NT2/D1 (cell line): ENCODE data around the gene ARHGEF40.

Experiments
- DNase-seq: peaks from one replicate; pipeline ENCODE4 v3.0.0-alpha.2; 2011; ENCODE audit warnings: low read depth, low spot score
- H3K27me3 ChIP-seq: 2 replicates; pipeline ENCODE4 v1.6.0; 2011; ENCODE audit warnings: mild to moderate bottlenecking; ENCODE audit not compliant: insufficient read length, insufficient read depth
- H3K36me3 ChIP-seq: 2 replicates; pipeline ENCODE4 v1.6.1; 2011; ENCODE audit warnings: mild to moderate bottlenecking, low read length, mixed read lengths; ENCODE audit not compliant: insufficient read depth, insufficient read length
- H3K4me1 ChIP-seq: 2 replicates; pipeline ENCODE4 v1.5.1; 2011; ENCODE audit not compliant: insufficient read depth, insufficient read length
- H3K4me3 ChIP-seq: 2 replicates; pipeline ENCODE4 v1.5.1; 2011; ENCODE audit warnings: low read depth; ENCODE audit not compliant: insufficient read length
- H3K9ac ChIP-seq: 2 replicates; pipeline ENCODE4 v1.6.0; 2011; ENCODE audit warnings: low read depth; ENCODE audit not compliant: insufficient read length
- H3K9me3 ChIP-seq: 2 replicates; pipeline ENCODE4 v1.5.1; 2011; ENCODE audit warnings: mild to moderate bottlenecking, low read length; ENCODE audit not compliant: insufficient read depth
- SUZ12 ChIP-seq: IDR thresholded peaks from 2 replicates; pipeline ENCODE4 v1.6.1; 2011; ENCODE audit not compliant: insufficient read length, insufficient read depth; ENCODE audit errors: extremely low read depth
- YY1 ChIP-seq: IDR thresholded peaks from 2 replicates; pipeline ENCODE4 v1.6.1; 2011; ENCODE audit not compliant: insufficient read length, insufficient read depth
- ZNF274 ChIP-seq: IDR thresholded peaks from 2 replicates; pipeline ENCODE4 v1.6.1; 2011; ENCODE audit warnings: mild to moderate bottlenecking, low read depth, low read length

The ARHGEF40 gene

DNA sequence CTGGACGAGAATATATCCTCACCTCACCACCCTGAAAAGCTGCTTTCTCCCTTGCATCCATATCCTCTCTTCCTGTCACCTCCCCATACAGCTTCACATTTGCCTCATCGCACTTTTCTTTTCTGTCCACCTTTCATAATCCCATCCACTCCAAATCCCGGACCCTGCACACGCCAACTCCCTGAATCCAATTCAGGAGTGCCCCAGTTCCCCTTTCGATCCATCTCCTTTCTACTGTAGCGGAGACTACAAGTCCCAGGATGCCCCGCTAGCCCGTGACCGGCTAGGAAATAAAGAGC is 33.3 kb downstream of the ARHGEF40 start:
- no peak for DNase-seq
- H3K9ac ChIP-seq: peak overlapping the region; percentile 96
- no peaks in the 10 kb centered on the region for H3K27me3 ChIP-seq
- no peaks in the 10 kb centered on the region for H3K9me3 ChIP-seq
- peaks cover 13% of the 10 kb centered on the region for H3K4me1 ChIP-seq
- H3K36me3 ChIP-seq: peaks cover 2% of the 10 kb centered on the region
- no peak for TF ChIP-seq YY1
- no peak for TF ChIP-seq SUZ12
- no peak for TF ChIP-seq ZNF274
- H3K4me3 ChIP-seq: peak overlapping the region; percentile 83

DNA sequence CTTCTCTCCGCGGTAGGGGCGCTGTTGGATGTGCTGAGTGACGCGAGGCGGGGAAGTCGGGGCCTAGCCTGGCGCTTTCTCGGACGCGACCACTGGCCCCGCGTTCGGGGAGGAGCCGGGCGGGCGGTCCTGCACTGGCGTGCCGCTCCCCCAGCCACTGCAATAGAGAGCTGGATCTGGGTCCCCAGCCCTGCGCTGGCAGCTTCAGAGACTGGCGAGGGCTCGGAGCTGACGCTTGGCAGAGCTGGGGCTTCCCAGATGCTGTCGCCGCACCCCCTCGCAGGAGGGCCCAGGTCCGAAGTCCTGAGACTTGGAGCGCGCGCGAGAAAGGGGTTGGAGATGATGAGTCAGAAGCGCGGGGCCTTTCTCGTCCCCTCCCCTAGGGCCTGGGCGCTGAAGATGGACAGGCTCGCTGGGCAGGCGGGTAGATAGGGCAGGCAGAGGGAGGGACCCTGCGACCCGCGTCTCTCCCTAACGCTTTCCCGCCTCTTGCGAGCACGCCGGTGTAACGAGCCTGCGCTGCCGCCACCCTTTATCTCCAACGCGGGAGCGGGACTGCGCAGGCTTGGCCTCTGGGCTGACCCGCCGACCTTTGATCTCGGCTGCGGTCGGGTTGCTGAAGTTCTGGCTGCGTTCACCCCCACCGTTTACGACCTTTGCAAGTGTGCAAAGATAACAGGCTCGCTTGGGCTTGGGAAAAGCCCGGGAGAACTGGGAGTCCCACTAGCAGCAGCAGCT is 33.8 kb downstream of the ARHGEF40 start:
- H3K9me3 ChIP-seq: no peaks in the 10 kb centered on the region
- peak overlapping the region; percentile 96 for H3K9ac ChIP-seq
- peak overlapping the region; percentile 83 for H3K4me3 ChIP-seq
- TF ChIP-seq SUZ12 (no peak), YY1 (no peak), ZNF274 (no peak)
- peak; percentile 89 for DNase-seq
- no peaks in the 10 kb centered on the region for H3K27me3 ChIP-seq
- peaks cover 2% of the 10 kb centered on the region for H3K36me3 ChIP-seq
- H3K4me1 ChIP-seq: peaks cover 13% of the 10 kb centered on the region

DNA sequence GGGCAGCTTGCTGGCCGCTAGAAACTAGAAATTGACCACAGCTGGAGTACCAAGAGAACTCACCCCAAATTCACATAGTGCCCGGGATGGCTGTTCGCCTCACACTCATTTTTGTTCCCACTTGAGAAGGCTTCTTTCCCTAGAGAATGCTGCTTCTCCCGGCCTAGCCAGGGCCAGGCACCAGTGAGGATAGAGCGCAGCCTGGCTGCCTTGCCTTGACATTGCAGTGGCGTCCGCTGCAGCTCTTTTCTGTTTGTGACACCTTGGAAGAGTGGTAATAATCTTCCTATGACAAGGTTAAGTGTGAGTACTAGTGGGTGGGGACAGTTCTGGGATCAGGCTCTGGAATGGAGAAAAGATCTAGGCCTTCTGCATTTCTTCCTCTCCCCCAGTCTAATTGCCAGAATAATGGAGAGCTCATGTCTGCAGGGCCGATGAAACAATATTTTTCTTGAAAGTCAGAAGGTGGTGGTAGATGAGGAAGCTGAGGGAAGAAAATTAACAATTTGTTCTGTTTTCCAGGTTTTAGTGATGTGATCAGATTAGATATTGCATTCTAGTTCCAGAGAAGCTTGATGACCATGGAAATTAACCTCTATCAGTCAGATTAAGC is 34.5 kb downstream of the ARHGEF40 start:
- no peaks in the 10 kb centered on the region for H3K9me3 ChIP-seq
- DNase-seq: no peak
- peaks cover 2% of the 10 kb centered on the region for H3K36me3 ChIP-seq
- H3K4me3 ChIP-seq: peak overlapping the region; percentile 83
- peak overlapping the region; percentile 96 for H3K9ac ChIP-seq
- no peaks in the 10 kb centered on the region for H3K27me3 ChIP-seq
- TF ChIP-seq YY1 (no peak), ZNF274 (no peak), SUZ12 (no peak)
- H3K4me1 ChIP-seq: peaks cover 13% of the 10 kb centered on the region

DNA sequence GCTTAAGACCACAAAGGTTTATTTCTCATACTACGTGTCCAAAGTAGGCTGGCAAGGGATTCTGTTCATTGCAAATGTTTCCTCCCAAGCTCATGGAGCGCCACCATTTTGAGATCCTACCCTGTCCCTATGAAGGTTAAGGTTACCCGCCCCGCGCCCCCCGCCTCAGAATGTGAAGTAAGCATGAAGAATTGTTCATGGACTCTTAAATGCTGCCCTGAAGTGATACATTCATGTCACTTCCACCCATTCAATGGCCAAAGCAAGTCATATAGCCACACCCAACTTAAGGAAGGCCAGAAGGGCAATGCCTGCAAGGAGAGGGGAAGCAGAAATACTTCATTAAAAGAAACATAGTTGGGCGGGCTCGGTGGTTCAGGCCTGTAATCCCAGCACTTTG is 35.0 kb downstream of the ARHGEF40 start:
- Histone ChIP-seq H3K36me3 (peaks cover 2% of the 10 kb centered on the region), H3K27me3 (no peaks in the 10 kb centered on the region), H3K4me3 (no peak overlapping the region), H3K4me1 (peaks cover 13% of the 10 kb centered on the region), H3K9ac (peak overlapping the region; percentile 96), H3K9me3 (no peaks in the 10 kb centered on the region)
- TF ChIP-seq ZNF274: no peak
- TF ChIP-seq SUZ12: no peak
- no peak for TF ChIP-seq YY1
- DNase-seq: no peak

DNA sequence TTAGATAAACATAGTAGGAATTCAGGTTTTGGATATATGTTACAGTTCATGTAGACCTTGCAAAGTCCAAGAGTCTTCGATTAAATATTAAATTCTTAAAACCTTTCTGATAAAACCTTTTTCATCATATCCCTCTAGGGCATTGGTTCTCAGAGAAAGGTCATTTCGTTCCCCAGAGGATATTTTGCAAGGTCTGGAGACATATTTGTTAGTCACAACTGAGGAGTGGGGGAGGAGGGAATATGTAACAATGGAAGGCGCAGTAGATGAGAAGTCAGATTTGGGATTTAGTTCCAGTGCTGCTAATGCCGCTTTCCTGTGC is 36.0 kb downstream of the ARHGEF40 start:
- Histone ChIP-seq H3K4me1 (peaks cover 11% of the 10 kb centered on the region), H3K4me3 (no peak overlapping the region), H3K36me3 (peaks cover 2% of the 10 kb centered on the region), H3K9ac (no peak overlapping the region), H3K27me3 (no peaks in the 10 kb centered on the region), H3K9me3 (no peaks in the 10 kb centered on the region)
- no peak for DNase-seq
- TF ChIP-seq YY1 (no peak), ZNF274 (no peak), SUZ12 (no peak)

DNA sequence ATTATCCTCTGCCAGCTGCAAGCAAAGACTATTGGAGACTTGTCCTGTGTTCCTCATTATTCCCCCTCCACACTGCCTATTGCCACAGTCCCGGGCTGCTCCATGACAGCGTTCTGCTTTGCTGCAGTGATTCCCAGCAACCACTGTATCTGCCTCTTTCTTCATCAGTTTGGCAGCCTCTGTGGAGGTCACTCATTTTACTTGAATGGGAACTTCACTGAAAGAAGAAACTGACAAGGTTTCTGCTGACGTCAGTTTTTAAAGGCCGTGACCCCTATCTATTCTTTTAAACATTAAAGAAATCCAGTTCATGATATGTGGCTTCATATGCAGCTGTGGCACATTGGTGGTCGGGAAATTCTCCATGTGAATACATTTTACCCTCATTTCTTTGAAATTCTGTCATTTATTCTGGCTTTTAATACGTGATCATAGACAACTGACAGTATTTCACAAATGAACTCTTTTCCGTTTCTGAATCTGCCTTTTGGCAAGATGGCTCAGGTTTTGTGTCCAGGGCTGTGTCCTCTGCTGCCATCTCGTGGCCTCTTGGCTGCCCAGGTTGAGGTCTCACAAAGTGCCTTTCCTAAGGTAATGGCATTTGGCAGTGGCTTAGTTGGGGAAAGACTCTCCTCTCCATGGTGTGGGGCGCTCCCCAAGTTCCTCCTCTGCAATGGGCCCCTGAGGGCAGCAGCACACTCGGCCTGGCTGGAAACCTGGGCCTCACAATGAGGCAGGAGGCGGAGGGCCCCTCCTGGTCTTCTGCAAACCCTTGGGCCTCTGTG is 36.6 kb downstream of the ARHGEF40 start:
- no peaks in the 10 kb centered on the region for H3K9me3 ChIP-seq
- DNase-seq: no peak
- H3K4me3 ChIP-seq: no peak overlapping the region
- TF ChIP-seq ZNF274 (no peak), YY1 (no peak), SUZ12 (no peak)
- peaks cover 10% of the 10 kb centered on the region for H3K4me1 ChIP-seq
- no peak overlapping the region for H3K9ac ChIP-seq
- no peaks in the 10 kb centered on the region for H3K36me3 ChIP-seq
- H3K27me3 ChIP-seq: no peaks in the 10 kb centered on the region

DNA sequence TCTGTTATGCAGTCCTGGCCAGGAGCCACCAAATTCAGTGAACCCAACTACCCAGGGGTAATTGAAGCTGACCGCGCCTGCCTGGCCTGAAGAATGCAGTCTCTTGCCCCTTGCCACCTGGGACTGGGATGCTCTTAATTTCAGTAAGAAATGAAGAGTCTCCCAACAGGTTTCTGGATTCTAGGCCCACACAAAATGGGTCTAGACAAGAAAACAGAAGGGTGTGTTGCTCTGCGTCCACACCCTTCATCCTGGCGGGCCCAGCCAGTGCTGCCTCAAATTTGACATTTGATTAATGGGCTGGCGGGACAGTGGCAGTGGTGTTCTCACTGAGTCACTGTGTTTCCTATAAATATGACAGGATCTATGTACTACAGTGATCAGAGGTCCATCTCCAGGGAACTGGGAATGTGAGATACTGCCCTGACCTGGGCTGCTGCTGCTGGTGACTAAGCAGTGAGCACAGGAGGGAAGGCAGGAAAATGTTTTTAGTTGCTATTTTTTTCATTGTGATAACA is 37.2 kb downstream of the ARHGEF40 start:
- H3K27me3 ChIP-seq: no peaks in the 10 kb centered on the region
- H3K9me3 ChIP-seq: no peaks in the 10 kb centered on the region
- TF ChIP-seq YY1 (no peak), SUZ12 (no peak), ZNF274 (no peak)
- no peak overlapping the region for H3K4me3 ChIP-seq
- H3K36me3 ChIP-seq: no peaks in the 10 kb centered on the region
- peaks cover 4% of the 10 kb centered on the region for H3K4me1 ChIP-seq
- DNase-seq: no peak
- no peak overlapping the region for H3K9ac ChIP-seq
